HCT116 (cell line): Measurements from ENCODE around the gene SHANK1. TPM values are rescaled to one million over a fixed set of nuclear protein-coding genes. Genes with fewer than 3 reads are reported as not detected.

Experiments used
- ATAC-seq: fragments of 200-7000 bp; cut with Tn5 transposase; 2 replicates; pipeline ENCODE4 v1.9.1; 2020; ENCODE audit warnings: mild to moderate bottlenecking, moderate library complexity
- BruUV-seq: library from RNA; stranded (reverse); fragments of 400-500 nt; replicated peaks from 2 replicates; lab custom pipeline; 2021; lab: Mats Ljungman, UMichigan
- CTCF ChIA-PET: fragments of 300-600 bp; sonication (Branson Sonifier 250); formaldehyde crosslinking; loops from one replicate; lab custom pipeline; 2021; ENCODE audit warnings: antibody characterized with exemption; lab: Charles Lee
- POLR2A ChIA-PET: fragments of 300-600, 350-600 bp; sonication (Branson Sonifier 250); formaldehyde crosslinking; loops from one replicate; lab custom pipeline; 2021; ENCODE audit warnings: antibody characterized with exemption; lab: Charles Lee
- RAD21 ChIA-PET, 2 experiments: fragments of 300-600 bp; sonication (Branson Sonifier 250); formaldehyde crosslinking; loops; one replicate each; lab custom pipeline; 2023; ENCODE audit warnings: low total read pairs in 2 of 2; ENCODE audit not compliant: uncharacterized antibody in 2 of 2, unreplicated experiment in 2 of 2, low non-redundant PET in 1 of 2; lab: Charles Lee
- DNase-seq: peaks from one replicate; pipeline ENCODE4 v3.0.0-alpha.2; 2010; ENCODE audit warnings: low read depth, low spot score
- H2AFZ ChIP-seq: fragments of 200-600 bp; shearing (Covaris generic), sonication (generic); 2 replicates; pipeline ENCODE4 v1.6.1; 2017; ENCODE audit warnings: low read depth, mixed run types, mixed read lengths, antibody characterized with exemption, low read length; ENCODE audit not compliant: poor library complexity, severe bottlenecking
- H3K27ac ChIP-seq: 2 replicates; pipeline ENCODE4 v1.5.1; 2012; ENCODE audit warnings: low read depth, low read length
- H3K27me3 ChIP-seq: fragments of 200-600 bp; sonication (generic); 2 replicates; pipeline ENCODE4 v1.6.1; 2016; ENCODE audit warnings: mixed run types, low read length, mixed read lengths; ENCODE audit not compliant: insufficient read depth
- H3K36me3 ChIP-seq, 2 experiments: fragments of 200-500 bp in 1 of 2; fragments of 200-600 bp in 1 of 2; sonication (Bioruptor generic) in 1 of 2; sonication (generic) in 1 of 2; 2 replicates each; pipeline versions ENCODE4 v1.5.1 to v1.6.1; 2014 to 2016; ENCODE audit warnings: low read length in 2 of 2, inconsistent platforms in 1 of 2, mixed read lengths in 1 of 2, mixed run types in 1 of 2; ENCODE audit not compliant: insufficient read depth in 2 of 2, control insufficient read depth in 1 of 2
- H3K4me1 ChIP-seq, 2 experiments: fragments of 200-600 bp in 1 of 2; sonication (generic) in 1 of 2; 2 replicates each; pipeline versions ENCODE4 v1.5.1 to v1.6.1; 2012 to 2017; ENCODE audit warnings: low read length in 2 of 2, inconsistent platforms in 1 of 2, mild to moderate bottlenecking in 1 of 2, mixed read lengths in 1 of 2, mixed run types in 1 of 2, moderate library complexity in 1 of 2; ENCODE audit not compliant: insufficient read depth in 2 of 2, control insufficient read depth in 1 of 2
- H3K4me2 ChIP-seq: fragments of 200-600 bp; sonication (generic); 2 replicates; pipeline ENCODE4 v1.6.1; 2017; ENCODE audit warnings: mixed run types, low read length, mixed read lengths
- H3K4me3 ChIP-seq, 2 experiments: fragments of 200-600 bp in 1 of 2; sonication (generic) in 1 of 2; replicated peaks in 1 of 2; 2 replicates each; pipeline ENCODE4 v1.5.1; 2011 to 2016; ENCODE audit warnings: low read length in 2 of 2, control low read depth in 1 of 2, low read depth in 1 of 2, mild to moderate bottlenecking in 1 of 2, mixed read lengths in 1 of 2, mixed run types in 1 of 2
- H3K79me2 ChIP-seq: fragments of 200-600 bp; sonication (generic); 2 replicates; pipeline ENCODE4 v1.6.1; 2017; ENCODE audit warnings: mild to moderate bottlenecking, mixed run types, low read length, moderate library complexity, mixed read lengths; ENCODE audit not compliant: insufficient read depth
- H3K9ac ChIP-seq: fragments of 200-600 bp; sonication (generic); 2 replicates; pipeline ENCODE4 v1.6.1; 2016; ENCODE audit warnings: low read length, mixed read lengths
- H3K9me2 ChIP-seq: fragments of 200-600 bp; sonication (generic), shearing (Covaris generic); 2 replicates; pipeline ENCODE4 v1.6.1; 2017; ENCODE audit warnings: mixed run types, mild to moderate bottlenecking, moderate library complexity; ENCODE audit not compliant: insufficient read depth
- H3K9me3 ChIP-seq, 2 experiments: fragments of 200-500 bp in 1 of 2; fragments of 200-600 bp in 1 of 2; sonication (Bioruptor generic) in 1 of 2; sonication (generic) in 1 of 2; 2 replicates each; pipeline ENCODE4 v1.6.1; 2014 to 2017; ENCODE audit warnings: low read length in 2 of 2, mixed read lengths in 2 of 2, inconsistent platforms in 1 of 2, low read depth in 1 of 2, mild to moderate bottlenecking in 1 of 2, mixed run types in 1 of 2, moderate library complexity in 1 of 2; ENCODE audit not compliant: control insufficient read depth in 1 of 2, insufficient read depth in 1 of 2
- H4K20me1 ChIP-seq: fragments of 200-600 bp; sonication (generic), shearing (Covaris generic); 2 replicates; pipeline ENCODE4 v1.6.1; 2017; ENCODE audit warnings: mixed run types, mild to moderate bottlenecking, moderate library complexity; ENCODE audit not compliant: insufficient read depth
- ATF3 ChIP-seq: IDR thresholded peaks from 2 replicates; pipeline ENCODE4 v1.6.1; 2012
- CTCF ChIP-seq, 3 experiments: fragments of 200-600 bp in 1 of 3; sonication (generic) in 1 of 3; IDR thresholded peaks in 2 of 3; conservative IDR thresholded peaks in 1 of 3; 2 replicates each; pipeline ENCODE4 v1.5.1; 2012 to 2017; ENCODE audit warnings: low read depth in 2 of 3, low read length in 2 of 3, antibody characterized with exemption in 1 of 3, borderline replicate concordance in 1 of 3, control low read depth in 1 of 3, mild to moderate bottlenecking in 1 of 3, mixed read lengths in 1 of 3, mixed run types in 1 of 3, moderate library complexity in 1 of 3; ENCODE audit not compliant: insufficient read depth in 1 of 3
- EGR1 ChIP-seq: IDR thresholded peaks from 2 replicates; pipeline ENCODE4 v1.6.1; 2012; ENCODE audit warnings: low read depth
- EZH2 ChIP-seq: fragments of 200-600 bp; sonication (generic); IDR thresholded peaks from 2 replicates; pipeline ENCODE4 v1.6.1; 2017; ENCODE audit warnings: antibody characterized with exemption, mixed run types
- FOSL1 ChIP-seq: IDR thresholded peaks from 2 replicates; pipeline ENCODE4 v1.6.1; 2012; ENCODE audit warnings: low read depth
- MAX ChIP-seq: IDR thresholded peaks from 2 replicates; pipeline ENCODE4 v1.6.1; 2012
- POLR2AphosphoS5 ChIP-seq: IDR thresholded peaks from 2 replicates; pipeline ENCODE4 v1.6.1; 2011; ENCODE audit warnings: mild to moderate bottlenecking, low read depth, low read length, moderate library complexity
- REST ChIP-seq: IDR thresholded peaks from 2 replicates; pipeline ENCODE4 v1.6.1; 2012; ENCODE audit warnings: low read depth
- SIN3A ChIP-seq: IDR thresholded peaks from 2 replicates; pipeline ENCODE4 v1.6.1; 2012; ENCODE audit warnings: low read depth
- TCF7L2 ChIP-seq: IDR thresholded peaks from 2 replicates; pipeline ENCODE4 v1.7.0; 2011; ENCODE audit warnings: borderline replicate concordance, inconsistent platforms; ENCODE audit not compliant: insufficient read depth, insufficient read length; ENCODE audit errors: extremely low read depth
- YY1 ChIP-seq: IDR thresholded peaks from 2 replicates; pipeline ENCODE4 v1.6.1; 2011; ENCODE audit warnings: low read length, low read depth, moderate library complexity, mild to moderate bottlenecking; ENCODE audit not compliant: insufficient replicate concordance; ENCODE audit errors: extremely low read depth
- ZBTB33 ChIP-seq: IDR thresholded peaks from 2 replicates; pipeline ENCODE4 v1.6.1; 2011; ENCODE audit warnings: mild to moderate bottlenecking, low read length, moderate library complexity; ENCODE audit not compliant: insufficient replicate concordance; ENCODE audit errors: extremely low read depth
- ZNF274 ChIP-seq: fragments of 200-500 bp; sonication (Bioruptor generic); IDR thresholded peaks from 2 replicates; pipeline ENCODE4 v1.6.1; 2014; ENCODE audit warnings: mild to moderate bottlenecking, low read depth, low read length, inconsistent platforms
- intact Hi-C: fragments of 100-400 bp; cut with micrococcal nuclease; formaldehyde crosslinking; loops from 2 replicates; pipeline ENCODE4 v1.10.0; 2022
- total RNA-seq: library from RNA; stranded (reverse); gene quantifications from one replicate; pipeline ENCODE4 v1.2.1, GENCODE V29; 2021; ENCODE audit not compliant: unreplicated experiment

The SHANK1 gene
- total RNA-seq, 1 experiment from 2014 or later, result 3.0 TPM

GRCh38 chr19:50701367-50701985 lies 18.1 kb downstream of the SHANK1 start:
- Histone ChIP-seq H3K27ac (no peak overlapping the region), H3K9me3 (no peaks in the 10 kb centered on the region), H3K36me3 (no peaks in the 10 kb centered on the region), H3K27me3 (peaks cover 28% of the 10 kb centered on the region; the same call in 1 of the 2 replicates), H3K4me3 (no peak overlapping the region), H2AFZ (no peak overlapping the region), H4K20me1 (no peaks in the 10 kb centered on the region), H3K4me2 (no peak overlapping the region), H3K9ac (no peak overlapping the region), H3K4me1 (0 out of 4 replicates have a peak, but pooled peaks cover 0 to 2% of the 10 kb centered on the region in 2 experiments), H3K9me2 (no peaks in the 10 kb centered on the region), H3K79me2 (no peaks in the 10 kb centered on the region)
- ChIA-PET CTCF (interaction anchor here (1.3 kb wide), 1 partner anchor 82 kb away, joined by 5 read pairs; no protein-coding TSS in a partner anchor), POLR2A (no interaction called here), RAD21 (no interaction called here)
- TF ChIP-seq ZBTB33 (no peak), ATF3 (no peak), MAX (no peak), SIN3A (no peak), REST (no peak), FOSL1 (no peak), ZNF274 (no peak), POLR2AphosphoS5 (no peak), EGR1 (no peak), YY1 (no peak), CTCF (IDR thresholded peaks at IDR 0.05 in 2 of 3, conservative IDR thresholded peaks at IDR 0.05 in 1 of 3; ENCODE audit: borderline replicate concordance in 1 of 3, insufficient read depth in 1 of 3, low read depth in 2 of 3, low read length in 2 of 3) (no peak), EZH2 (no peak), TCF7L2 (no peak)
- intact Hi-C loops, result loop anchor here (10.0 kb wide), 1 partner anchor 337 kb away; the partner anchor contains the start of gene NAPSA
- DNase-seq, result no peak
- no peak for ATAC-seq
- BruUV-seq, result no TSS peak
